Smooth muscle cell (in vitro differentiated cells): ENCODE results near the gene ADGRD2. TPM values are rescaled to one million over a fixed set of nuclear protein-coding genes. Genes with fewer than 3 reads are reported as not detected.

ENCODE experiments used
- DNase-seq: peaks from one replicate; lab custom pipeline; 2025; ENCODE audit not compliant: unreplicated experiment; lab: John Stamatoyannopoulos, UW
- H2AFZ ChIP-seq: fragments of 200-600 bp; sonication (generic); 2 replicates; pipeline ENCODE4 v1.6.0; 2016; ENCODE audit warnings: antibody characterized with exemption, low read depth, mild to moderate bottlenecking
- H3F3A ChIP-seq: fragments of 200-600 bp; sonication (generic); 2 replicates; pipeline ENCODE4 v1.6.0; 2017; ENCODE audit warnings: antibody characterized with exemption, low read depth
- H3K27ac ChIP-seq: fragments of 200-600 bp; sonication (generic); 2 replicates; pipeline ENCODE4 v1.5.1; 2016; ENCODE audit warnings: low read depth, mild to moderate bottlenecking
- H3K27me3 ChIP-seq: fragments of 200-600 bp; sonication (generic); 2 replicates; pipeline ENCODE4 v1.6.1; 2016; ENCODE audit warnings: low read depth, mild to moderate bottlenecking
- H3K36me3 ChIP-seq: fragments of 200-600 bp; sonication (generic); 2 replicates; pipeline ENCODE4 v1.5.1; 2016; ENCODE audit warnings: low read depth
- H3K4me1 ChIP-seq: fragments of 200-600 bp; sonication (generic); 2 replicates; pipeline ENCODE4 v1.5.1; 2016; ENCODE audit warnings: low read depth
- H3K4me2 ChIP-seq: fragments of 200-600 bp; sonication (generic); 2 replicates; pipeline ENCODE4 v1.6.0; 2016; ENCODE audit warnings: mild to moderate bottlenecking
- H3K4me3 ChIP-seq: fragments of 200-600 bp; sonication (generic); 2 replicates; pipeline ENCODE4 v1.5.1; 2016; ENCODE audit warnings: mild to moderate bottlenecking
- H3K79me2 ChIP-seq: fragments of 200-600 bp; sonication (generic); 2 replicates; pipeline ENCODE4 v1.6.0; 2016; ENCODE audit warnings: low read depth, mild to moderate bottlenecking
- H3K9ac ChIP-seq: fragments of 200-600 bp; sonication (generic); 2 replicates; pipeline ENCODE4 v1.6.0; 2016; ENCODE audit warnings: low read depth
- H3K9me3 ChIP-seq: fragments of 200-600 bp; sonication (generic); replicated peaks from 2 replicates; pipeline ENCODE4 v1.5.1; 2016; ENCODE audit warnings: low read depth
- H4K20me1 ChIP-seq: fragments of 200-600 bp; sonication (generic); 2 replicates; pipeline ENCODE4 v1.6.0; 2016; ENCODE audit warnings: low read depth
- CTCF ChIP-seq: fragments of 200-600 bp; sonication (generic); IDR thresholded peaks from 2 replicates; pipeline ENCODE4 v1.5.1; 2017; ENCODE audit warnings: borderline replicate concordance, mild to moderate bottlenecking, antibody characterized with exemption; ENCODE audit not compliant: insufficient read depth, poor library complexity, severe bottlenecking
- WGBS: methylation state at CpG from one replicate; pipeline ENCODE4 v1.1.7; 2016; ENCODE audit warnings: low lambda C conversion rate; 5-methylcytosine and 5-hydroxymethylcytosine counted together
- polyA plus RNA-seq: library from polyadenylated mRNA; unstranded; fragments of >200 nt; fragmentation: Nextera tagmentation; extraction: Ambion mirVana; gene quantifications from 2 replicates; pipeline ENCODE4 v1.2.1, GENCODE V29; 2016
- total RNA-seq: library from RNA; depleted of rRNA; stranded (reverse); fragments of >200 nt; gene quantifications from 2 replicates; pipeline ENCODE4 v1.2.3, GENCODE V29; 2014

ADGRD2 gene
- total and polyA plus RNA-seq, 2 experiments from 2014 or later = not detected

GRCh38 chr9:124468061-124468740 lies 17.9 kb downstream of the ADGRD2 start:
- no peak for TF ChIP-seq CTCF
- Histone ChIP-seq H3K4me1 (no peaks in the 10 kb centered on the region), H3K4me2 (no peak overlapping the region), H3F3A (no peaks in the 10 kb centered on the region), H3K27me3 (no peaks in the 10 kb centered on the region), H2AFZ (no peak overlapping the region), H3K36me3 (no peaks in the 10 kb centered on the region), H3K4me3 (no peak overlapping the region), H3K9ac (no peak overlapping the region), H4K20me1 (no peaks in the 10 kb centered on the region), H3K79me2 (no peaks in the 10 kb centered on the region), H3K27ac (no peak overlapping the region), H3K9me3 (no peaks in the 10 kb centered on the region)
- 94% methylated on average over 18 of the region's 19 CpGs for WGBS
- DNase-seq = no peak

DNA sequence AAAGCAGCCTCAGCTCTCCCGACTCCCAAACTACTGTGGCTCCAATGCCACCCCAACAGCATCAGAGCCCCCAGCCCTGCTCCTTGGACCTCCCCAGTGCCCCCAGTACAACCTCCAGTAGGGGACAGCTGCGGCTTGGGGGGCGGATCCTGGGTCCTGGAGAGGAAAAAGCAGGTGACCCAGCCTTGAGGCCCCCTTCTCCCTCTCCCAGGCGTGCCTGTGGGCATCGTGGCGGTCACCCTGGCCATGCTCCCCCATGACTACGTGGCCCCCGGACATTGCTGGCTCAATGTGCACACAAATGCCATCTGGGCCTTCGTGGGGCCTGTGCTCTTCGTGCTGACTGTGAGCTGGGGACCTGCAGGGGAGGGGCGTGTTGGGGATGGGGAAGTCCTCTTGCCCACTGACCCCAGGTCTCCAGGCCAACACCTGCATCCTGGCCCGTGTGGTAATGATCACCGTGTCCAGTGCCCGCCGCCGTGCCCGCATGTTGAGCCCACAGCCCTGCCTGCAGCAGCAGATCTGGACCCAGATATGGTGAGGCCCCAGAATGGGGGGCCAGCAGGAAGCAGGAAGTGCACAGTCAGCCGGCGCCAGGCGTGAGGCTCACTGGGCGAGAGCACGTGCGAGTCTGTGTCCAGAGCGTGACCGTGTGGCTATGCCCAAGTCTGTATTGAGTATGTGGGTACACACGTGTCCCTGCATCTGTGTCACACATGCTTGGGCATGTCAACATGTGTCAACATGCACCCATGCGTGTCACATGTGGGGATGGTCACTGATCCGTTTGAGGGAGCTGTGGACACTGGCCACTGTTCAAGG lies 19.0 kb downstream of the ADGRD2 start:
- Histone ChIP-seq H3K9me3 (no peaks in the 10 kb centered on the region), H3F3A (no peaks in the 10 kb centered on the region), H2AFZ (no peak overlapping the region), H3K27ac (no peak overlapping the region), H3K4me1 (no peaks in the 10 kb centered on the region), H3K9ac (no peak overlapping the region), H3K79me2 (no peaks in the 10 kb centered on the region), H3K36me3 (no peaks in the 10 kb centered on the region), H3K4me2 (no peak overlapping the region), H3K4me3 (no peak overlapping the region), H3K27me3 (no peaks in the 10 kb centered on the region), H4K20me1 (no peaks in the 10 kb centered on the region)
- 92% methylated on average over 28 of the region's 28 CpGs for WGBS
- TF ChIP-seq CTCF = no peak
- no peak for DNase-seq

DNA sequence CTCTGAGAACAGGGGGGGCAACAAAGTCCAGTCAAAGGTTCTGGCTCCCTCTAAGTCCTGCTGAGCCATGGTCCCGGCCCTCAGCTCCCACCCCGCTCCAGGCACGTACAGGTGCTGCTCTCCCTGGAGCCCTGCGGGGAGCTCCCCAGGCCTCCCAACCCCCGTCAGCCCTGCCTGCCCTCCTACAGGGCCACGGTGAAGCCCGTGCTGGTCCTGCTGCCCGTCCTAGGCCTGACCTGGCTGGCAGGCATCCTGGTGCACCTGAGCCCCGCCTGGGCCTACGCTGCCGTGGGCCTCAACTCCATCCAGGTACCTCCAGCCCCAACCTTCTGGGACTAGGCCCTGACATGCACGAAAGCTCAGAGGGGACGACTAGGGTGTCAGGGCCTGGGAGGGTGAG lies 20.1 kb downstream of the ADGRD2 start:
- Histone ChIP-seq H3K9me3 (no peaks in the 10 kb centered on the region), H3K36me3 (no peaks in the 10 kb centered on the region), H3K79me2 (no peaks in the 10 kb centered on the region), H3K9ac (no peak overlapping the region), H3K4me1 (no peaks in the 10 kb centered on the region), H3K4me2 (no peak overlapping the region), H4K20me1 (no peaks in the 10 kb centered on the region), H3K27me3 (no peaks in the 10 kb centered on the region), H2AFZ (no peak overlapping the region), H3K27ac (no peak overlapping the region), H3K4me3 (no peak overlapping the region), H3F3A (no peaks in the 10 kb centered on the region)
- no peak for DNase-seq
- WGBS = 91% methylated on average over 13 of the region's 13 CpGs
- no peak for TF ChIP-seq CTCF
